Measurements from ENCODE around the gene HSPBP1.

DNA sequence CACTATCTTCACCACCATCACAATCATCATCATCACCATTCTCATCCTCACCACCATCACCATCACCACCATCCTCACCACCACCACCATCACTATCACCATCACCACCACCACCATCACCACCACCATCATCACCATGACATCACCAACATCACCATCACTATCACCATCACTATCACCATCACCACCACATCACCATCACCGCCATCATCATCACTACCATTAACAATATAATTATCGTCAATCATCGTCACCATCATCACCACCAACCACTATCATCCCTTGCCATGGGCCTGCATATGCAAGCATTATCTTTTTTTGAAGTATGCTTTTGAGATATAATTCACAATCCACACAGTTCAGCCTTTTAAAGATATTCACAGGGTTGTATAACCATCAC lies 13.5 kb downstream of the HSPBP1 start:
- TF ChIP-seq, protein P1, sequence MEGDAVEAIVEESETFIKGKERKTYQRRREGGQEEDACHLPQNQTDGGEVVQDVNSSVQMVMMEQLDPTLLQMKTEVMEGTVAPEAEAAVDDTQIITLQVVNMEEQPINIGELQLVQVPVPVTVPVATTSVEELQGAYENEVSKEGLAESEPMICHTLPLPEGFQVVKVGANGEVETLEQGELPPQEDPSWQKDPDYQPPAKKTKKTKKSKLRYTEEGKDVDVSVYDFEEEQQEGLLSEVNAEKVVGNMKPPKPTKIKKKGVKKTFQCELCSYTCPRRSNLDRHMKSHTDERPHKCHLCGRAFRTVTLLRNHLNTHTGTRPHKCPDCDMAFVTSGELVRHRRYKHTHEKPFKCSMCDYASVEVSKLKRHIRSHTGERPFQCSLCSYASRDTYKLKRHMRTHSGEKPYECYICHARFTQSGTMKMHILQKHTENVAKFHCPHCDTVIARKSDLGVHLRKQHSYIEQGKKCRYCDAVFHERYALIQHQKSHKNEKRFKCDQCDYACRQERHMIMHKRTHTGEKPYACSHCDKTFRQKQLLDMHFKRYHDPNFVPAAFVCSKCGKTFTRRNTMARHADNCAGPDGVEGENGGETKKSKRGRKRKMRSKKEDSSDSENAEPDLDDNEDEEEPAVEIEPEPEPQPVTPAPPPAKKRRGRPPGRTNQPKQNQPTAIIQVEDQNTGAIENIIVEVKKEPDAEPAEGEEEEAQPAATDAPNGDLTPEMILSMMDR (IDR thresholded peaks at IDR 0.05; ENCODE audit: low read length): no peak
- TF ChIP-seq EZH2 (optimal IDR thresholded peaks at IDR 0.05; ENCODE audit: low read depth, low read length) (no peak), EZH2phosphoT487 (IDR thresholded peaks at IDR 0.05; ENCODE audit: low read length) (no peak)

All from MM.1S (cell line).